B cell (primary cell): ENCODE measurements around the gene MYO10. TPM values are rescaled to one million over a fixed set of nuclear protein-coding genes. Genes with fewer than 3 reads are reported as not detected.

Source experiments
- ATAC-seq: fragments of 200-7000 bp; cut with Tn5 transposase; one replicate; pipeline ENCODE4 v1.10.0; 2021; ENCODE audit warnings: low read depth, mild to moderate bottlenecking, moderate number of reproducible peaks, moderate library complexity
- CTCF ChIA-PET: fragments of 350-600 bp; sonication (Branson Sonifier 250); formaldehyde crosslinking; loops from one replicate; lab custom pipeline; 2021; ENCODE audit warnings: antibody characterized with exemption, inconsistent platforms; lab: Charles Lee
- POLR2A ChIA-PET: fragments of 350-600 bp; sonication (Branson Sonifier 250); formaldehyde crosslinking; loops from one replicate; lab custom pipeline; 2021; ENCODE audit warnings: antibody characterized with exemption; lab: Charles Lee
- DNase-seq: peaks from one replicate; pipeline ENCODE4 v3.0.0; 2013
- H2AFZ ChIP-seq: 2 replicates; pipeline ENCODE4 v1.6.1; 2012; ENCODE audit warnings: mild to moderate bottlenecking, low read depth, low read length; ENCODE audit not compliant: insufficient read depth, poor library complexity, severe bottlenecking
- H3K27ac ChIP-seq, 2 donors: 1 replicate in 1 of 2; 2 replicates in 1 of 2; pipeline ENCODE4 v1.5.1; 2012 to 2013; ENCODE audit warnings: low read length in 2 of 2, mild to moderate bottlenecking in 2 of 2, moderate library complexity in 1 of 2
- H3K27me3 ChIP-seq, 4 experiments: fragments of 200-600 bp in 1 of 4; sonication (generic) in 1 of 4; replicated peaks in 1 of 4; 1 replicate in 2 of 4; 2 replicates in 2 of 4; pipeline versions ENCODE4 v1.6.1 to v1.7.0; 2013 to 2016; ENCODE audit warnings: low read length in 3 of 4, mild to moderate bottlenecking in 2 of 4, mixed read lengths in 1 of 4, moderate library complexity in 1 of 4; ENCODE audit not compliant: insufficient read depth in 4 of 4, control insufficient read depth in 3 of 4; ENCODE audit errors: control extremely low read depth in 1 of 4
- H3K36me3 ChIP-seq, 2 experiments: replicated peaks in 1 of 2; 1 replicate in 1 of 2; 2 replicates in 1 of 2; pipeline versions ENCODE4 v1.6.1 to v1.7.1; 2013; ENCODE audit warnings: low read length in 1 of 2; ENCODE audit not compliant: insufficient read depth in 2 of 2, control insufficient read depth in 1 of 2; ENCODE audit errors: control extremely low read depth in 1 of 2, extremely low read depth in 1 of 2
- H3K4me1 ChIP-seq, 2 donors: fragments of 200-600 bp in 1 of 2; sonication (generic) in 1 of 2; 1 replicate in 1 of 2; 2 replicates in 1 of 2; pipeline versions ENCODE4 v1.5.1 to v1.6.1; 2013 to 2017; ENCODE audit warnings: low read length in 2 of 2; ENCODE audit not compliant: control insufficient read depth in 2 of 2, insufficient read depth in 2 of 2
- H3K4me2 ChIP-seq: replicated peaks from 2 replicates; pipeline ENCODE3; 2012; ENCODE audit warnings: mild to moderate bottlenecking, low read depth, low read length; ENCODE audit not compliant: poor library complexity, severe bottlenecking
- H3K4me3 ChIP-seq, 5 experiments: fragments of 200-600 bp in 1 of 5; sonication (generic) in 1 of 5; 1 replicate in 3 of 5; 2 replicates in 2 of 5; pipeline versions ENCODE4 v1.5.1 to v1.7.0; 2011 to 2016; ENCODE audit warnings: low read length in 4 of 5, mild to moderate bottlenecking in 4 of 5, low read depth in 2 of 5, control low read depth in 1 of 5, moderate library complexity in 1 of 5; ENCODE audit not compliant: insufficient read depth in 1 of 5; ENCODE audit errors: control extremely low read depth in 1 of 5, extremely low read depth in 1 of 5
- H3K79me2 ChIP-seq: fragments of 200-600 bp; sonication (generic); one replicate; pipeline ENCODE4 v1.6.0; 2016; ENCODE audit warnings: low read length; ENCODE audit not compliant: control insufficient read depth, insufficient read depth
- H3K9ac ChIP-seq: fragments of 200-600 bp; sonication (generic); 2 replicates; pipeline ENCODE4 v1.6.1; 2017; ENCODE audit warnings: mild to moderate bottlenecking, low read length, moderate library complexity
- H3K9me3 ChIP-seq, 3 donors: one replicate each; pipeline versions ENCODE4 v1.6.1 to v1.7.1; 2013; ENCODE audit warnings: low read length in 2 of 3; ENCODE audit not compliant: control insufficient read depth in 2 of 3, insufficient read depth in 1 of 3; ENCODE audit errors: control extremely low read depth in 1 of 3
- H4K20me1 ChIP-seq: 2 replicates; pipeline ENCODE4 v1.6.0; 2012; ENCODE audit warnings: mild to moderate bottlenecking, low read length; ENCODE audit not compliant: insufficient read depth, control insufficient read depth, poor library complexity, severe bottlenecking
- H3K27ac Mint-ChIP-seq: one replicate; pipeline ENCODE4 v1.8.0; 2021; ENCODE audit warnings: mixed read lengths
- H3K27me3 Mint-ChIP-seq: one replicate; pipeline ENCODE4 v1.8.0; 2021; ENCODE audit warnings: mixed read lengths
- H3K4me1 Mint-ChIP-seq: one replicate; pipeline ENCODE4 v1.8.0; 2021; ENCODE audit warnings: mixed read lengths
- H3K4me3 Mint-ChIP-seq: one replicate; pipeline ENCODE4 v1.8.0; 2021; ENCODE audit warnings: mixed read lengths
- H3K9me3 Mint-ChIP-seq: one replicate; pipeline ENCODE4 v1.8.0; 2022; ENCODE audit warnings: mixed read lengths; ENCODE audit not compliant: insufficient read depth
- CTCF ChIP-seq: fragments of 200-600 bp; IDR thresholded peaks from one replicate; pipeline ENCODE4 v1.8.0; 2022; ENCODE audit warnings: antibody characterized with exemption, mild to moderate bottlenecking
- EZH2 ChIP-seq: IDR thresholded peaks from 2 replicates; pipeline ENCODE4 v1.6.1; 2012; ENCODE audit warnings: borderline replicate concordance, low read depth, mild to moderate bottlenecking, moderate library complexity, low read length; ENCODE audit not compliant: insufficient read depth, poor library complexity, severe bottlenecking
- WGBS: methylation state at CpG from one replicate; pipeline ENCODE4 v1.1.5; 2013; ENCODE audit warnings: missing lambda C conversion rate; ENCODE audit not compliant: insufficient coverage; 5-methylcytosine and 5-hydroxymethylcytosine counted together
- intact Hi-C: fragments of 100-400 bp; cut with micrococcal nuclease; formaldehyde crosslinking; loops from one replicate; pipeline ENCODE4 v1.10.0; 2022
- polyA plus RNA-seq: library from polyadenylated mRNA; depleted of rRNA; stranded (reverse); fragments of >200 nt; gene quantifications from 2 replicates; pipeline ENCODE4 v1.2.3, GENCODE V29; 2012
- total RNA-seq, 2 donors: library from RNA; stranded (reverse); fragments of 120-200 nt in 1 of 2; gene quantifications; 1 replicate in 1 of 2; 2 replicates in 1 of 2; pipeline versions ENCODE4 v1.2.3 to v1.2.4, GENCODE V29; 2013 to 2022

MYO10 gene
- total and polyA plus RNA-seq, 2 donors (not counting 1 experiment from before 2014, with no cell fraction given), result 0.10 TPM; not detected in 1

DNA sequence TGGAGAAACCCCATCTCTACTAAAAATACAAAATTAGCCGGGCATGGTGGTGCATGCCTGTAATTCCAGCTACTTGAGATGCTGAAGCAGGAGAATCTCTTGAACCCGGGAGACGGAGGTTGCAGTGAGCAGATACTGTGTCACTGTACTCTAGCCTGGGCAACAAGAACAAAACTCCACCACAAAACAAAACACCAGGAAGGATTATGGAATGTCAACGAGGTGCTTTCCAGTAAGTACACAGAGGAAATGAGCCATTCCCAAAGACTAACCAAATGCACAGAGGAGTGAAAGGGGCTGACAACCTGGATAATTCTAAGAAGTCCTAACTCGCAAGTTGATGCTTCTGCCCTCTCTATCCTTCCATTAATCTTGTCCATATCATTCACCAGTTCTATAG, 193.2 kb downstream of the MYO10 start:
- Histone ChIP-seq H4K20me1 (no peaks in the 10 kb centered on the region), H3K27ac (no peak overlapping the region), H3K9me3 (peaks cover 0 to under 1% (median 0%) of the 10 kb centered on the region in 3 donors), H3K79me2 (no peaks in the 10 kb centered on the region), H3K4me1 (no peaks in the 10 kb centered on the region), H3K9ac (no peak overlapping the region), H3K4me3 (no peak overlapping the region), H3K27me3 (no peaks in the 10 kb centered on the region), H3K4me2 (no peak overlapping the region), H3K36me3 (no peaks in the 10 kb centered on the region), H2AFZ (no peak overlapping the region)
- peaks cover 19% of the 10 kb centered on the region for H3K27me3 Mint-ChIP-seq
- WGBS, result 70% methylated on average over 2 of the region's 5 CpGs
- TF ChIP-seq CTCF (no peak), EZH2 (no peak)
- ChIA-PET CTCF (no interaction called here), POLR2A (no interaction called here)
- DNase-seq, result no peak
- intact Hi-C loops, result no loop called here
- no peak overlapping the region for H3K4me3 Mint-ChIP-seq
- ATAC-seq, result no peak
- H3K4me1 Mint-ChIP-seq, result no peaks in the 10 kb centered on the region
- no peaks in the 10 kb centered on the region for H3K9me3 Mint-ChIP-seq
- H3K27ac Mint-ChIP-seq, result no peak overlapping the region

- H3K4me1 Mint-ChIP-seq, result no peaks in the 10 kb centered on the region
These were observed 195.2 kb downstream of the MYO10 start for GRCh38 chr5:16740811-16741392.

More at GRCh38 chr5:16740811-16741392, 195.2 kb downstream of the MYO10 start:
- no peak overlapping the region for H2AFZ ChIP-seq
- no peaks in the 10 kb centered on the region for H3K27me3 ChIP-seq
- no peaks in the 10 kb centered on the region for H3K4me1 ChIP-seq
- H3K9me3 Mint-ChIP-seq, result peaks cover 2% of the 10 kb centered on the region
- no peak for ATAC-seq
- ChIA-PET CTCF (no interaction called here), POLR2A (no interaction called here)
- H3K27ac ChIP-seq, result no peak overlapping the region
- H3K36me3 ChIP-seq, result no peaks in the 10 kb centered on the region
- H3K27me3 Mint-ChIP-seq, result peaks cover 27% of the 10 kb centered on the region
- no peaks in the 10 kb centered on the region for H3K79me2 ChIP-seq
- no peak overlapping the region for H3K9ac ChIP-seq
- WGBS, result 35% methylated on average over 2 of the region's 11 CpGs
- no peaks in the 10 kb centered on the region for H3K9me3 ChIP-seq
- no peaks in the 10 kb centered on the region for H4K20me1 ChIP-seq
- no peak for TF ChIP-seq EZH2
- TF ChIP-seq CTCF, result no peak
- intact Hi-C loops, result no loop called here
- no peak for DNase-seq
- H3K27ac Mint-ChIP-seq, result no peak overlapping the region
- no peak overlapping the region for H3K4me2 ChIP-seq
- H3K4me3 Mint-ChIP-seq, result no peak overlapping the region
- H3K4me3 ChIP-seq, result no peak overlapping the region
